ENCODE data around the gene NFKBIL1.

DNA sequence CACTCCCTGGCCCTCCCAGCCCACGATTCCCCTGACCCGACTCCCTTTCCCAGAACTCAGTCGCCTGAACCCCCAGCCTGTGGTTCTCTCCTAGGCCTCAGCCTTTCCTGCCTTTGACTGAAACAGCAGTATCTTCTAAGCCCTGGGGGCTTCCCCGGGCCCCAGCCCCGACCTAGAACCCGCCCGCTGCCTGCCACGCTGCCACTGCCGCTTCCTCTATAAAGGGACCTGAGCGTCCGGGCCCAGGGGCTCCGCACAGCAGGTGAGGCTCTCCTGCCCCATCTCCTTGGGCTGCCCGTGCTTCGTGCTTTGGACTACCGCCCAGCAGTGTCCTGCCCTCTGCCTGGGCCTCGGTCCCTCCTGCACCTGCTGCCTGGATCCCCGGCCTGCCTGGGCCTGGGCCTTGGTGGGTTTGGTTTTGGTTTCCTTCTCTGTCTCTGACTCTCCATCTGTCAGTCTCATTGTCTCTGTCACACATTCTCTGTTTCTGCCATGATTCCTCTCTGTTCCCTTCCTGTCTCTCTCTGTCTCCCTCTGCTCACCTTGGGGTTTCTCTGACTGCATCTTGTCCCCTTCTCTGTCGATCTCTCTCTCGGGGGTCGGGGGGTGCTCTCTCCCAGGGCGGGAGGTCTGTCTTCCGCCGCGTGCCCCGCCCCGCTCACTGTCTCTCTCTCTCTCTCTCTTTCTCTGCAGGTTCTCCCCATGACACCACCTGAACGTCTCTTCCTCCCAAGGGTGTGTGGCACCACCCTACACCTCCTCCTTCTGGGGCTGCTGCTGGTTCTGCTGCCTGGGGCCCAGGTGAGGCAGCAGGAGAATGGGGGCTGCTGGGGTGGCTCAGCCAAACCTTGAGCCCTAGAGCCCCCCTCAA is 24.9 kb downstream of the NFKBIL1 start, which contains the start of gene LTA:
- TF ChIP-seq, protein P1, sequence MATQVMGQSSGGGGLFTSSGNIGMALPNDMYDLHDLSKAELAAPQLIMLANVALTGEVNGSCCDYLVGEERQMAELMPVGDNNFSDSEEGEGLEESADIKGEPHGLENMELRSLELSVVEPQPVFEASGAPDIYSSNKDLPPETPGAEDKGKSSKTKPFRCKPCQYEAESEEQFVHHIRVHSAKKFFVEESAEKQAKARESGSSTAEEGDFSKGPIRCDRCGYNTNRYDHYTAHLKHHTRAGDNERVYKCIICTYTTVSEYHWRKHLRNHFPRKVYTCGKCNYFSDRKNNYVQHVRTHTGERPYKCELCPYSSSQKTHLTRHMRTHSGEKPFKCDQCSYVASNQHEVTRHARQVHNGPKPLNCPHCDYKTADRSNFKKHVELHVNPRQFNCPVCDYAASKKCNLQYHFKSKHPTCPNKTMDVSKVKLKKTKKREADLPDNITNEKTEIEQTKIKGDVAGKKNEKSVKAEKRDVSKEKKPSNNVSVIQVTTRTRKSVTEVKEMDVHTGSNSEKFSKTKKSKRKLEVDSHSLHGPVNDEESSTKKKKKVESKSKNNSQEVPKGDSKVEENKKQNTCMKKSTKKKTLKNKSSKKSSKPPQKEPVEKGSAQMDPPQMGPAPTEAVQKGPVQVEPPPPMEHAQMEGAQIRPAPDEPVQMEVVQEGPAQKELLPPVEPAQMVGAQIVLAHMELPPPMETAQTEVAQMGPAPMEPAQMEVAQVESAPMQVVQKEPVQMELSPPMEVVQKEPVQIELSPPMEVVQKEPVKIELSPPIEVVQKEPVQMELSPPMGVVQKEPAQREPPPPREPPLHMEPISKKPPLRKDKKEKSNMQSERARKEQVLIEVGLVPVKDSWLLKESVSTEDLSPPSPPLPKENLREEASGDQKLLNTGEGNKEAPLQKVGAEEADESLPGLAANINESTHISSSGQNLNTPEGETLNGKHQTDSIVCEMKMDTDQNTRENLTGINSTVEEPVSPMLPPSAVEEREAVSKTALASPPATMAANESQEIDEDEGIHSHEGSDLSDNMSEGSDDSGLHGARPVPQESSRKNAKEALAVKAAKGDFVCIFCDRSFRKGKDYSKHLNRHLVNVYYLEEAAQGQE (IDR thresholded peaks at IDR 0.05; ENCODE audit: low read depth) = no peak
- TF ChIP-seq RAD21 (IDR thresholded peaks at IDR 0.05; ENCODE audit: low read depth) = no peak
- no peak for TF ChIP-seq CEBPB (IDR thresholded peaks at IDR 0.05)
- no peak for TF ChIP-seq EGR1 (IDR thresholded peaks at IDR 0.05)
- no peak for TF ChIP-seq ZBTB7A (IDR thresholded peaks at IDR 0.05; ENCODE audit: low read depth)
- TF ChIP-seq CREB1 (IDR thresholded peaks at IDR 0.05; ENCODE audit: low read depth) = no peak
- TF ChIP-seq YY1 (IDR thresholded peaks at IDR 0.05; ENCODE audit: low read depth) = no peak
- no peak for TF ChIP-seq FOXM1 (IDR thresholded peaks at IDR 0.05; ENCODE audit: borderline replicate concordance, low read depth)
- TF ChIP-seq, protein P2, sequence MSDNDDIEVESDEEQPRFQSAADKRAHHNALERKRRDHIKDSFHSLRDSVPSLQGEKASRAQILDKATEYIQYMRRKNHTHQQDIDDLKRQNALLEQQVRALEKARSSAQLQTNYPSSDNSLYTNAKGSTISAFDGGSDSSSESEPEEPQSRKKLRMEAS (IDR thresholded peaks at IDR 0.05) = no peak
- TF ChIP-seq TCF12 (IDR thresholded peaks at IDR 0.05; ENCODE audit: low read depth) = no peak
